Fibroblast of the conjunctiva (primary cell): ENCODE measurements around the gene SHKBP1.
"Not testable (repeated sequence)": the region's sequence is repeated elsewhere in the genome, so short reads cannot be mapped to it uniquely, and the experiment has no call there.

Experiments used
- DNase-seq: peaks from one replicate; pipeline ENCODE4 v3.0.0-alpha.2; 2010; ENCODE audit warnings: low read depth

The SHKBP1 gene

DNA sequence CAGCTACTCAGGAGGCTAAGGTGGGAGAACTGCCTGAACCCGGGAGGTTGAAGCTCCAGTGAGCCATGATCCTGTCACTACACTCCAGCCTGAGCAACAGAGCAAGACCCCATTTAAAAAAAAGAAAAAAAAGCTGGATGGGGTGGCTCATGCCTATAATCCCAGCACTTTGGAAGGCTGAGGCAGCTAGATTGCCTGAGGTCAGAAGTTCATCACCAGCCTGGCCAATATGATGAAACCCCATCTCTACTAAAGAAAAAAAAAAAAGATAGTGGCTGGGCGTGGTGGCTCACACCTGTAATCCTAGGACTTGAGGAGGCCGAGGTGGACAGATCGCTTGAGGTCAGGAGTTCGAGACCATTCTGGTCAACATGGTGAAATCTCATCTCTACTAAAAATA lies 39.5 kb downstream of the SHKBP1 start:
- no peak for DNase-seq

DNA sequence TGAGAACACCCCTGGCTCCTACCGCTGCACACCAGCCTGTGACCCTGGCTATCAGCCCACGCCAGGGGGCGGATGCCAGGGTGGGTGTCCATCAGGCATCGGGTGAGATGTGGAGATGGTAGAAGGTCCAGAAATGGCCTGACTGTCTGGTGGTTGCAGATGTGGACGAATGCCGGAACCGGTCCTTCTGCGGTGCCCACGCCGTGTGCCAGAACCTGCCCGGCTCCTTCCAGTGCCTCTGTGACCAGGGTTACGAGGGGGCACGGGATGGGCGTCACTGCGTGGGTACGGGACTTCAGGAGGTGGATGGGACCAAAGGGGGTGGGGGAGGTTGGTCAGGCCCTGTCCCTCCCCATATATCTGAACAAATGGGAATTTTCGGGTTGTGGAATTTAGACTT lies 40.3 kb downstream of the SHKBP1 start:
- DNase-seq = no peak

DNA sequence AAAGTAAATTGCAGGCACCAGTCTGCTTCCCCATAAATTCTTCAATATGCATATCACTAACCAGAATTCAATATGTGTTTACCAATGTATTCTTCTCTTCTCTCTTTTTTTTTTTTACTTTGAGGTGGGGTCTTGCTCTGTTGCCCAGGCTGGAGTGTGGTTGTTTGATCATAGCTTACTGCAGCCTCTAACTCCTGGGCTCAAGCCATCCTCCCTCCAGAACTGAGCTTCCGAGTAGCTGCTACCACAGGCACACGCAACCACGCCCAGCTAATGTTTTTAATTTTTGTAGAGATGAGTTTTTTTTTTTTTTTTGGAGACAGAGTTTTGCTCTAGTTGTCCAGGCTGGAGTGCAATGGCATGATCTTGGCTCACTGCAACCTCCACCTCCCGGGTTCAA lies 41.3 kb downstream of the SHKBP1 start:
- no peak for DNase-seq

DNA sequence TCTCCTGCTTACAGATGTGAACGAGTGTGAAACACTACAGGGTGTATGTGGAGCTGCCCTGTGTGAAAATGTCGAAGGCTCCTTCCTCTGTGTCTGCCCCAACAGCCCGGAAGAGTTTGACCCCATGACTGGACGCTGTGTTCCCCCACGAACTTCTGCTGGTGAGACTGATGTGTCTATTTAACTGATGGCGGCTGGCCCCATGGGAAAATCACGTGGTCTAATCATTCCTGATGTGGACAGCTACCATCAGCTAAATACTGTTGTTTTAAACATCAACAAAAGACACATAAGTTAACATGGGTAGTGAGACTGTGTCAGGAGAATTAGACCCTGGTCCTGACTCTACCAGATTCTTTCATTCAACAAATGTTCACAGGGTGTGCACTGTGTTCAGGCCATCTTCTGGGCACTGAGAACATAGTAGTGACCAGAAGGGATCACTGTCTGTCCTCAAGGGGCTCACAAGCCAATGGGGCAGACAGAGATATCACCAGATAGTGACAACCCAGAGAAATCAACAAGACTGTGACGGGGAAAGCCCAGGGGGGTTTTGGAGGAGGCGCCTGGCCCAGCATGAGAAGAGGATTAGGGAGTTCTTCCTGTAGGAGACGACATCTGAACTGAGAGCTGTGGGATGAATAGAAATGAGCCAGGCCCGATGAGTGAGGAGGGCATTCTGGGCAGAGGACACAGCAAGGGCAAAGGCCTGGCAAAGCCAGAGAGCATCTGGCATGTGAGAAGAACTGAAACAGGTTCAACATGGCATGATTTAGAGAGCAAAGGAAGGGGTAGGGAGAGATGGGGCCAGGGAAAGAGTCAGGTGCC lies 42.9 kb downstream of the SHKBP1 start:
- DNase-seq = no peak

DNA sequence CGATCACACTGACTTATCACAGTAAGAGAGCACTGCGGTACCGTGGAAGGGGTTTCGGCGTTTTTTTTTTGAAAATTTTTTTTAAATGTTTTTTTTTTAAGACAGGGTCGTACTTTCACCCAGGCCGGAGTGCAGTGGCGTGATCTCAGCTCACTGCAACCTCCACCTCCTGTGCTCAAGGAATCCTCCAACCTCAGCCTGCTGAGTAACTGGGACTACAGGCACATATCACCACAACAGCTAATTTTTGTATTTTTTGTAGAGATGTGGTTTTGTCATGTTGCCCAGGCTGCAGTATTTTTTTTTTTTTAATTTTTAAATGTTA lies 43.5 kb downstream of the SHKBP1 start:
- DNase-seq = no peak

DNA sequence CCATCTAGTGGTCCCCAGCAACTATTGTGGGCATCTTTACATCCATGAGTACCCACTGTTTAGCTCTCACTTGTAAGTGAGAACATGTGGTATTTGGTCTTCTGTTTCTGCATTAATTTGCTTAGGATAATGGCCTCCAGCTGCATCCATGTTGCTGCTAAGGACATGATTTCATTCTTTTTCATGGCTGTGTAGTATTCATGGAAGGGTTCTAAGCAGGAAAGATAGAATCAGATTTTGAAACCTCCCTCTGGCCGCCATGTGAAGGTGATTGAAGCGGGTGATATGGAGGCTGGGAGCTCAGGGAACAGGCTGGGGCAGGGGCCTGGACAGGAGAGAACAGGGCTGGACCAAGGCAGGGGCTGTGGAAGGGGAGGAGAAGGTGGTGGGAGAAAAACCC lies 44.6 kb downstream of the SHKBP1 start:
- DNase-seq = no peak

DNA sequence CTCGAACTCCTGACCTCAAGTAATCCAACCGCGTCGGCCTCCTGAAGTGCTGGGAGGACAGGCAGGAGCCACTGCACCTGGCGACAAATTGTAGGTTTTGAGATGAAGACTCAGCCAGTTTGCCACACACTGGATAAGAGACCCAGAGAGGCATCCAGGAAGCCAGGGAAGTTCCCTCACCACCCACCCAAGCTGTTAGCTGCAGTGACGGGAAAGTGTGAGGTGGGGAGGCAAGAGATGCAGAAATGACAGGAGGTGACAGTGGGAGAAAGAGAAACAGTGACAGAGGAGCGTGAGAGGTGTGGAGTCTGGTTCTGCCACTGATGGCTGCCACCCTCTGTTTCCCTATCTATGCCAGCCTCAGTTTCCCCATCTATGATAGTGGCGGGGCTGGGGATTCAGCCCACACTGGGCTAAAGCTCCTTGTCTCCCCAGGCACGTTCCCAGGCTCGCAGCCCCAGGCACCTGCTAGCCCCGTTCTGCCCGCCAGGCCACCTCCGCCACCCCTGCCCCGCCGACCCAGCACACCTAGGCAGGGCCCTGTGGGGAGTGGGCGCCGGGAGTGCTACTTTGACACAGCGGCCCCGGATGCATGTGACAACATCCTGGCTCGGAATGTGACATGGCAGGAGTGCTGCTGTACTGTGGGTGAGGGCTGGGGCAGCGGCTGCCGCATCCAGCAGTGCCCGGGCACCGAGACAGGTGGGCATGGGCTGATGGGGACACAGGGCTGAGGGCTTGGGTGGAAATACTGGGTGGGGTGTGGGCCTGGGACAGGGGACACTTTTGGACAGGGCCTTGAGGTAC lies 45.5 kb downstream of the SHKBP1 start:
- no peak for DNase-seq

DNA sequence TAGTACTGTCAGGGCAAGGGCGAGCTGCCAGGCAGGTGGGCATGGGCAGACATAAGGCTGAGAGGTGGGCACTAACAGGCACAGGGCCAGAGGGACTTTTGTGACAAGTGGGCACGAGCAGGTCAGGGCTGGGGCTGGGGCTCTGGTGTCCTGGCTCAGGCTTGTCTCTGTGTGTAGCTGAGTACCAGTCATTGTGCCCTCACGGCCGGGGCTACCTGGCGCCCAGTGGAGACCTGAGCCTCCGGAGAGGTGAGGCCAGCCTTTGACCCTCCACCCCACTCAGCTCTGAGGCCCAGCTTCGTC lies 46.1 kb downstream of the SHKBP1 start:
- DNase-seq = no peak

DNA sequence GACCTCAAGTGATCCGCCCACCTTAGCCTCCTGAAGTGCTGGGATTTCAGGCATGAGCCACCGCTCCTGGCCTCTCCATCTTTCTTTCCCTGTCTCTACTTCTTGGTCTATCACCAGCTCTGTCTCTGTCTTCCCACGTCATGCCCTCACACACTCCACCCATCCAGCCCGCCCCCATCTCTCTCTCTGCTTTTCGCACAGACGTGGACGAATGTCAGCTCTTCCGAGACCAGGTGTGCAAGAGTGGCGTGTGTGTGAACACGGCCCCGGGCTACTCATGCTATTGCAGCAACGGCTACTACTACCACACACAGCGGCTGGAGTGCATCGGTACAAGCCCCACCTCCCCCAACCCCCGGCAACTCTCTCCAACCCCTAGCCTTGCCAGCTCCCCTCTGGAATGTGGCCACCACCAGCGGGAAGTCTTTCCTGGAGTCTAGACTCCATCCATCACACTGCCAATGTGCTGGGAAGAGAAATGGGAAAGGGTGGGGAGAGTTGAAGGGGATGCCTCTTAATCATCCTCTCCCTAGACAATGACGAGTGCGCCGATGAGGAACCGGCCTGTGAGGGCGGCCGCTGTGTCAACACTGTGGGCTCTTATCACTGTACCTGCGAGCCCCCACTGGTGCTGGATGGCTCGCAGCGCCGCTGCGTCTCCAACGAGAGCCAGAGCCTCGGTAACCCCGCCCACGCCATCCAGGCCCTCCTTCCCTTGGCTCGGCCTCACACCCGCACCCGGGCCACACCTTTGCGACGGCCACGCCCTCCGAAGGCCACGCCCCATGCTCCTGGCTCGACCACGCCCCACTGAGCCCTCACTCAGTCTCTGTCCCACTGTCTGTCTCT lies 47.0 kb downstream of the SHKBP1 start:
- DNase-seq = no peak

DNA sequence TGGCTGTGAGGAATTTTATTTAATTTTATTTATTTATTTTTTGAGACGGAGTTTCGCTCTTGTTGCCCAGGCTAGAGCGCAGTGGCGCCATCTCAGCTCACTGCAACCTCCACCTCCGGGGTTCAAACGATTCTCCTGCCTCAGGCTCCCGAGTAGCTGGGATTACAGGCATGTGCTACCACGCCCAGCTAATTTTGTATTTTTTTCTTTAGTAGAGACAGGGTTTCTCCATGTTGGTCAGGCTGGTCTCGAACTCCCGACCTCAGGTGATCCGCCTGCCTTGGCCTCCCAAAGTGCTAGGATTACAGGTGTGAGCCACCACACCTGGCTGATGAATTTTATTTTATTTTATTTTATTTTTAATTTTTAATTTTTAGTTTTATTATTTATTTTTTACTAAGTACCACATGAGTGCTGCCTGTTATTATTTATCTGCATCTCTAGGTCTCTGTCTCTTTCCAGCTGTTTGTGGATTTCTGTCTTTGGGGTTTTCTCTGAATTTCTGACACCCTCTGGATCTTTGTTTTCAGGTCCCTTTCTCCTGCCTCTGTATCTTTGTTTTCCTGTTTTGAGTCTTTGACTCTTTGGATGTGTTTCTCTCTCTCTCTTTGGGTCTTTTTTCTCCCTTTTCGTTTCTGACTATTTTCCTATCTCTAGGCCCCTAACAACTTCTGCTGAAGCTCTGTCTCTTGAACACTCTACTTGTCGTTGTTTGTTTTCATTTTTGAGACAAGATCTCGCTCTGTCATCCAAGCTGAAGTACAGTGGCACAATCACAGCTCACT lies 47.9 kb downstream of the SHKBP1 start:
- DNase-seq = not testable (repeated sequence)

DNA sequence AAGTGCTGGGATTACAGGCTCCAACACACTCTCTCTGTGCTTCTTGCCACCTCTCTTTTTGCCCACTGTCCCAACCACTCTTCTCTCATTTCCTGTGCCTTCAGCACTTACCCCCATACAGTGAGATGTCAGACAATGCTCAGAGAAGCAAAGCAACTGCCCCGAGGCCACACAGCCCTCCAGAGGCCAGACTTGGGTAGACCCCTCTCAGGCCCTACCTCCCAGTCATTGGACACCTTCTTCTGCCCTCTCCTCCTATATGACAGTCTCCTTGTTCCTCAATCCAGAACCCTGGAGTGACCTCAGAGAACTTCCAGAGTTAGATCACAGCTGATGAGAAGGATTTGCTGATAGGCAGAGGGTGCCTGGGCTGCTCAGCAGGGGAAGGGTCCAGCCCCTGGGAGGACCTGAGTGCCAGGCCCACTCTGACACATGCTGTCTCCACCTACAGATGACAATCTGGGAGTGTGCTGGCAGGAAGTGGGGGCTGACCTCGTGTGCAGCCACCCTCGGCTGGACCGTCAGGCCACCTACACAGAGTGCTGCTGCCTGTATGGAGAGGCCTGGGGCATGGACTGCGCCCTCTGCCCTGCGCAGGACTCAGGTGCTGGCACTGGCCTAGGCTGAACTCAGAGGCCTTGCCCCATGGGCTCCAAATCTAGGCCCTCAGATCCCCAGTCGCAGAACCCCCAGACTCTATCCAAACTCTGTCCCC lies 48.9 kb downstream of the SHKBP1 start:
- no peak for DNase-seq

DNA sequence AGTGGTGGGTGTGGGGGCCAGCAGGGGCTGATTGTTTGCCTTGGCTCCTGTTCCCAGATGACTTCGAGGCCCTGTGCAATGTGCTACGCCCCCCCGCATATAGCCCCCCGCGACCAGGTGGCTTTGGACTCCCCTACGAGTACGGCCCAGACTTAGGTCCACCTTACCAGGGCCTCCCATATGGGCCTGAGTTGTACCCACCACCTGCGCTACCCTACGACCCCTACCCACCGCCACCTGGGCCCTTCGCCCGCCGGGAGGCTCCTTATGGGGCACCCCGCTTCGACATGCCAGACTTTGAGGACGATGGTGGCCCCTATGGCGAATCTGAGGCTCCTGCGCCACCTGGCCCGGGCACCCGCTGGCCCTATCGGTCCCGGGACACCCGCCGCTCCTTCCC lies 50.2 kb downstream of the SHKBP1 start:
- no peak for DNase-seq

DNA sequence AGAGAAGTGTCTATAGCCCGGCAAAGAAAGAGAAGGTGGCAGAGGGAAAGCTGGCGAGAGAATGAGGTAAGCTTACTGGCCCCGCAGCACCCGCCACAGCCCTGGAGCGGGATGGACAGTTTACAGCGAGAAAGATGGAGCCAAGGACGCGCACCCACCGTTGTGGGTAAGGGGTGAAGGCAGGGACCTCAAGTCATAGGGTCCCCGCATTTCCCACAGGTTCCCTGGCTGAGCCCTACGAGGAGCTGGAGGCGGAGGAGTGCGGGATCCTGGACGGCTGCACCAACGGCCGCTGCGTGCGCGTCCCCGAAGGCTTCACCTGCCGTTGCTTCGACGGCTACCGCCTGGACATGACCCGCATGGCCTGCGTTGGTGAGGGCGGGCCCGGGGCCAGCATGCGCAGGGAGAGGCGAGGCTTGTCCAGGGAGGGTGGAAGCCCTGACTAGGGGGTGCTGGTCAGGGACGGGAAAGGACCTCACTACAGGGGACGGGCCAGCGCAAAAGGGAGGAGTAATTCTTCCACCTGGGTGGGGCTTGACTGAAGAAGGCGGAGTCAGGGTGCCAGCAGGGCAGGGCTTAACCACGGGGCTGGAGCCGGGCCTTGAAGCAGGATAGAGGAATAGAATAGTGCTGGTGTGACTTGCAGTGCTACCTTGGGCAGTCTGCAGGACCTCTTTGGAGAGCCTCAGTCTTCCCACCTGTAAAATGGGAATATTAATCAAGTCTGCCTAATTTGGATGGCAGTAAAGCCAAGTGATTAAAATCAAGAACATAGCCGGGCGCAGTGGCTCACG lies 51.0 kb downstream of the SHKBP1 start:
- DNase-seq = no peak

DNA sequence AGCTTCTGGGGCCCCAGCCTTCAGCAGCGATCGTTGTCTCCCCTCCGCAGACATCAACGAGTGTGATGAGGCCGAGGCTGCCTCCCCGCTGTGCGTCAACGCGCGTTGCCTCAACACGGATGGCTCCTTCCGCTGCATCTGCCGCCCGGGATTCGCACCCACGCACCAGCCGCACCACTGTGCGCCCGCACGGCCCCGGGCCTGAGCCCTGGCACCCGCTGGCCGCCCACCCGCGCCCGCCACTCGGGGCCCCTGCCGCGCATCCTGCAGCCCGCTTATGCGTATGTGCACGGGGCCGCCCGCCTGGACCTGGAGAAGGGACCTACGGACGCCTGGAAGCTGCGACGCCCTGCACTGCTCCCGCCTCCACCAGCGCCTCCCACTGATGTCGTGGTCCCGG lies 52.7 kb downstream of the SHKBP1 start:
- no peak for DNase-seq

DNA sequence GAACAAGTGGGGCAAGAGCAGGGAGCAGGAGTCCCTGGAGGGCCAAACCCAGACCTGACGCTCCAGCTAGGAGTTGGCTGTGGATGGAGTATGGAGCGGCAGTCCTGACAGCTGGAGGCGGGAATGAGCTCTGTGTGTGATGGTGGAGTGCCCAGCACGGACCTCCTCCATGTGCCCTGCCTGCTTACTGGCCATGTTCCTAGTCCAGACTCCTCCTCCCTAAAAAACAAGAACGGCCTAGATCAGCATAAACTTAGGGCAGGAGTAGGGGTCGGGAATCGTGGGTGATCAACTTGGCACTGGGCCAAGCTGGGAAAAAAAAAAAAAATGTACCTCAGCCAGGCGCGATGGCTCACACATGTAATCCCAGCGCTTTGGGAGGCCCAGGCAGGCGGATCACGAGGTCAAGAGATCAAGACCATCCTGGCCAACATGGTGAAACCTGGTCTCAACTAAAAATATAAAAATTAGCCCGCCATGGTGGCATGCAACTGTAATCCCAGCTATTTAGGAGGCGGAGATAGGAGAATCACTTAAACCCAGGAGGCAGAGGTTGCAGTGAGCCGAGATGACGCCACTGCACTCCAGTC lies 54.0 kb downstream of the SHKBP1 start:
- no peak for DNase-seq

DNA sequence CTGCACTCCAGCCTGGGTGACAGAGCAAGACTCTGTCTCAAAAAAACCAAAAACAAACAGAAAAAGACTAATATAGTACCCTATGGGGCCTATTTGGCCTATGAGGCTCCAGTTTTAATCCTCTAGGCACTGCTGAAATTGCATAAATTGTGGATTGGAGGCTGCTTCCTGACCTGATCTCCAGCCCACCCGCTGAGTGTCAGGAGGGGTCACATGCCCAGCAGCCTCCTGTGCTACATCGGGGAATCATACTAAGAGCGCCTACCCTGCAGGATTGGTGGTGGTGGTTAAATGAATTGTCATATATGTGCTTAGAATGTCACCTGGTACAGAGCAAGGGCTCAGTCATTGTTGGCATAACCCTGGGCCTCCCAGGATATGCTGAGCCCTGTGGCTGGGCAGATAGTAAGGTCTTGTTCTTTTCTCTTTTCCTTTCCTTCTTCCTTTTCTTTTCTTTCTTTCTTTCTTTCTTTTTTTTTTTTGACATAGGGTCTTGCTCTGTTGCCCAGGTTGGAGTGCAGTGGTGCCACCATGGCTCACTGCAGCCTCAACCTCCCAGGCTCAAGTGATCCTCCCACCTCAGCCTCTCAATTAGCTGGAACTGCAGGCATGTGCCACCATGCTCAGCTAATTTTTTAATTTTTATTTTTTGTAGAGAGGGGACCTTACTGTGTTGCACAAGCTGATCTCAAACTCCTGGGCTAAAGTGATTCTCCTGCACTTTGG lies 55.8 kb downstream of the SHKBP1 start:
- no peak for DNase-seq

DNA sequence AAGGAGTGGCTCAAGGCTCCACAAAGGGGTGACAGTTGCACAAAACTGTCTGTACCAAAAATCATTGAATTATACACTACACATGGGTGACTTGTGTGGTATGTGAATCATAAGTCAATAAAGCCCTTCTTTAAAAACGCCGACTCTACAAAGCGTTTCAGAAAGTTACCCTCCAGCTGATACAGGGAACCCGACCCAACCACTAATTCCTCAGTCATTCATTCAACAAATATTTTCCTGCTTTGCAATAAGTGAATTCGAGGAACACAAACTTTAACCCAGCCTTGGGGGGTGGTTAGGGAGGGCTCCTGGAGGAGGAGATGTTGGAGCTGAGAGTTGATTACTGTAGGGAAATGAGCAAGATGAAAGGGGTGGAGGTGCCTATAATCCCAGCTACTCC lies 56.5 kb downstream of the SHKBP1 start:
- DNase-seq = no peak

DNA sequence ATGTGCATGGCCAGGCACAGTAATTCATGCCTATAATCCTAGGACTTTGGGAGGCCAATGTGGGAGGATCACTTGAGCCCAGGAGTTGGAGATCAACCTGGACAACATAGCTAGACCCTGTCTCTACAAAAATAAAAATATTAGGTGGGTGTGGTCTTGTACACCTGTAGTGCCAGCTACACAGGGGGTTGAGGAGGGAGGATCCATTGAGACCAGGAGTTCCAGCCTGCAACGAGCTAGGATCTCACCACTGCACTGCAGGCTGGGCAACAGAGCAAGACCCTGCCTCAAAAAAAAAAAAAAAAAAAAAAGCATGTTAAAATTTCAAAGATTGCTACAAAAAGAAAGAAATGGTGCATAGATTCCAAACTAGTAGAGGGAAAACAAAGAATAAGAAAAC lies 61.7 kb downstream of the SHKBP1 start:
- no peak for DNase-seq

DNA sequence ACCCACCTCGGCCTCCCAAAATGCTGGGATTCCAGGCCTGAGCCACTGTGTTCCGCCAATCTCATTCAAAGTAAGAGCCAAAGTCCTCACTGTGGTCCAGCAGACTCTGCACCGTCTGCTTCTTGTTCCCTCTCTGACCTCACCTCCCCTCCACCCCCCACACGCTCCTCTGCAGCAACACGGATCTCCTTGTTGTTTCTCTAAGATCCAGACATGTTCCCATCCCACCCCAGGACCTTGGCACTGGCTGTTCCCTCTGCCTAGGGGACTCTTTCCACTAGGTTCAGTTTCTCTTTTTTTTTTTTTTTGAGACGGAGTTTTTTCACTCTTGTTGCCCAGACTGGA lies 62.9 kb downstream of the SHKBP1 start:
- no peak for DNase-seq

DNA sequence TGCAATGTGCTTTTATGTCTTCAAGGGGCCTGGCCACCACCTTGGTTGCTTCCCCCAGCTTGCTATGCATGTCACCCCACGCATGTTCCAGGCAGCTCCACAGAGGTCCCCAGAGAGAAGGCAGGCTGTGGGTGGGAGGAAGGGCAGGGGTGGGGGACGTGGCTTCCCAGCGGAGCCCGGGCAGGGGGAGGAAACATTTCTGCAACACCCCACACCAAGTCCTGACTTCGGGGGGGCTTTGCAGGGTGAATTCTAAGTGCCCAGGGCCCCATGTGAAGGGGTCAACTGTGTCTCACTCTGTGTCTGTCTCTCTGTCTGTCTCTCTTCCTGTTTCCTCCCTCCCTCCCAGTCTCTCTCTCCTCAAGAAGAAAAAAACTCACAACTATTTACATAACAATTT lies 64.1 kb downstream of the SHKBP1 start:
- no peak for DNase-seq
